GM12878 (cell line): Measurements from ENCODE around the gene C4orf51. TPM values are rescaled to one million over a fixed set of nuclear protein-coding genes. Genes with fewer than 3 reads are reported as not detected.

Source experiments
- ATAC-seq: fragments of 200-7000 bp; cut with Tn5 transposase; 3 replicates; pipeline ENCODE4 v1.9.1; 2020; ENCODE audit warnings: mild to moderate bottlenecking, moderate library complexity
- BruUV-seq: library from RNA; stranded (reverse); fragments of 400-500 nt; replicated peaks from 2 replicates; lab custom pipeline; 2021; lab: Mats Ljungman, UMichigan
- CTCF ChIA-PET: fragments of 300-600 bp; sonication (Branson Sonifier 250); formaldehyde crosslinking; extraction: SDS; loops from one replicate; lab custom pipeline; 2021; ENCODE audit warnings: inconsistent platforms; lab: Yijun Ruan, JAX
- POLR2A ChIA-PET: fragments of 350-600 bp; formaldehyde crosslinking; extraction: SDS; loops from one replicate; lab custom pipeline; 2021; ENCODE audit warnings: inconsistent platforms; lab: Charles Lee
- RAD21 ChIA-PET: fragments of 300-600 bp; sonication (Branson Sonifier 250); formaldehyde crosslinking; loops from one replicate; lab custom pipeline; 2023; ENCODE audit warnings: antibody characterized with exemption; ENCODE audit not compliant: unreplicated experiment; lab: Charles Lee
- SMC1A ChIA-PET: fragments of 300-600 bp; sonication (Branson Sonifier 250); formaldehyde crosslinking; loops from one replicate; lab custom pipeline; 2023; ENCODE audit not compliant: unreplicated experiment, uncharacterized antibody; lab: Charles Lee
- DNase-seq: peaks from one replicate; pipeline ENCODE4 v3.0.0-alpha.2; 2011; ENCODE audit warnings: low read depth, low spot score
- FAIRE-seq: peaks from 3 replicates; lab custom pipeline; 2011; peaks lifted over from hg19 to GRCh38; lab: Jason Lieb, UNC
- H2AFZ ChIP-seq: 2 replicates; pipeline ENCODE4 v1.6.0; 2011; ENCODE audit warnings: low read depth, low read length, control low read depth; ENCODE audit not compliant: control insufficient read depth
- H3K27ac ChIP-seq: 2 replicates; pipeline ENCODE4 v1.5.1; 2011; ENCODE audit warnings: control low read depth; ENCODE audit not compliant: control insufficient read depth, insufficient read depth
- H3K27me3 ChIP-seq, 2 experiments: replicated peaks in 1 of 2; 2 replicates each; pipeline versions ENCODE4 v1.6.0 to v1.6.1; 2011; ENCODE audit warnings: low read length in 1 of 2; ENCODE audit not compliant: control insufficient read depth in 2 of 2, insufficient read depth in 2 of 2
- H3K36me3 ChIP-seq, 2 experiments: 2 replicates each; pipeline ENCODE4 v1.5.1; 2011; ENCODE audit warnings: low read length in 1 of 2; ENCODE audit not compliant: control insufficient read depth in 2 of 2, insufficient read depth in 2 of 2
- H3K4me1 ChIP-seq: 2 replicates; pipeline ENCODE4 v1.6.1; 2011; ENCODE audit warnings: mild to moderate bottlenecking, low read length, moderate library complexity, mixed read lengths; ENCODE audit not compliant: control insufficient read depth, insufficient read depth
- H3K4me2 ChIP-seq: 2 replicates; pipeline ENCODE4 v1.6.0; 2011; ENCODE audit warnings: control low read depth; ENCODE audit not compliant: control insufficient read depth, insufficient read depth
- H3K4me3 ChIP-seq: fragments of 200-600 bp; sonication (generic); 2 replicates; pipeline ENCODE4 v1.5.1; 2016
- H3K79me2 ChIP-seq: 2 replicates; pipeline ENCODE4 v1.6.0; 2011; ENCODE audit warnings: low read length; ENCODE audit not compliant: control insufficient read depth, insufficient read depth
- H3K9ac ChIP-seq: 2 replicates; pipeline ENCODE4 v1.8.0; 2011; ENCODE audit warnings: low read length, control low read depth, mixed read lengths; ENCODE audit not compliant: control insufficient read depth, insufficient read depth
- H3K9me3 ChIP-seq: replicated peaks from 3 replicates; pipeline ENCODE4 v1.5.1; 2011; ENCODE audit warnings: mild to moderate bottlenecking, low read length; ENCODE audit not compliant: control insufficient read depth, insufficient read depth
- H4K20me1 ChIP-seq: 2 replicates; pipeline ENCODE4 v1.6.0; 2011; ENCODE audit not compliant: control insufficient read depth, insufficient read depth
- BRCA1 ChIP-seq: IDR thresholded peaks from 2 replicates; pipeline ENCODE4 v1.6.1; 2011; ENCODE audit warnings: low read depth, low read length, improper control_type of control experiment
- CEBPB ChIP-seq, 2 experiments: fragments of 150-350 bp in 1 of 2; IDR thresholded peaks; 2 replicates each; pipeline ENCODE4 v1.6.1; 2012 to 2014; ENCODE audit warnings: low read depth in 2 of 2, low read length in 2 of 2, borderline replicate concordance in 1 of 2, inconsistent platforms in 1 of 2
- NFYA ChIP-seq: IDR thresholded peaks from 2 replicates; pipeline ENCODE4 v1.6.1; 2011; ENCODE audit warnings: low read depth, mild to moderate bottlenecking, low read length, improper control_type of control experiment, borderline replicate concordance
- NRF1 ChIP-seq: conservative IDR thresholded peaks from 2 replicates; pipeline ENCODE4 v1.6.1; 2011; ENCODE audit warnings: mild to moderate bottlenecking, low read depth, low read length, improper control_type of control experiment
- RUNX3 ChIP-seq: IDR thresholded peaks from 2 replicates; pipeline ENCODE4 v1.6.1; 2012; ENCODE audit warnings: low read length, inconsistent platforms
- SMC3 ChIP-seq: IDR thresholded peaks from 2 replicates; pipeline ENCODE4 v1.6.1; 2011; ENCODE audit warnings: low read length, improper control_type of control experiment, borderline replicate concordance
- WGBS: methylation state at CpG from one replicate; pipeline ENCODE4 v1.1.6; 2016; ENCODE audit warnings: low lambda C conversion rate; ENCODE audit not compliant: insufficient replicate concordance, insufficient coverage; ENCODE audit errors: missing lambda C conversion rate; 5-methylcytosine and 5-hydroxymethylcytosine counted together
- in situ Hi-C: fragments of 300-500 bp; cut with MboI; formaldehyde crosslinking; loops from 9 replicates; pipeline ENCODE4 v1.14.3; 2018; ENCODE audit warnings: mixed read lengths
- intact Hi-C: fragments of 100-400 bp; cut with micrococcal nuclease; formaldehyde crosslinking; loops from one replicate; pipeline ENCODE4 v1.14.2; 2022; ENCODE audit not compliant: unreplicated experiment
- polyA plus RNA-seq, 11 experiments: library from polyadenylated mRNA; depleted of rRNA in 4 of 11; unstranded in 6 of 11; stranded (reverse) in 5 of 11; fragments of >200 nt; fragmentation: Nextera tagmentation in 4 of 11; fragmentation: Illumina TruSeq in 1 of 11; extraction: Ambion mirVana in 4 of 11; extraction: Trizol in 1 of 11; gene quantifications; 1 replicate in 1 of 11; 2 replicates in 10 of 11; pipeline versions ENCODE4 v1.2.1 to v1.2.3, GENCODE V29; 2011 to 2016; ENCODE audit warnings: inconsistent platforms in 2 of 11, missing spikeins in 2 of 11, low read depth in 1 of 11
- total RNA-seq, 4 experiments: library from RNA; depleted of rRNA in 3 of 4; stranded (reverse); fragments of >200 nt in 3 of 4; fragmentation: Illumina TruSeq in 1 of 4; extraction: Trizol in 1 of 4; gene quantifications; 2 replicates each; pipeline versions ENCODE4 v1.2.1 to v1.2.3, GENCODE V29; 2013 to 2021
- TF ChIP-seq, protein P1 (sequence below): fragments of 450-650 bp; IDR thresholded peaks from 2 replicates; pipeline ENCODE4 v1.6.1; 2017; ENCODE audit warnings: borderline replicate concordance

The C4orf51 gene
- total and polyA plus RNA-seq, 10 of the 15 experiments (the other 5 are each of a cell fraction or from before 2014, with no cell fraction given): not detected

DNA sequence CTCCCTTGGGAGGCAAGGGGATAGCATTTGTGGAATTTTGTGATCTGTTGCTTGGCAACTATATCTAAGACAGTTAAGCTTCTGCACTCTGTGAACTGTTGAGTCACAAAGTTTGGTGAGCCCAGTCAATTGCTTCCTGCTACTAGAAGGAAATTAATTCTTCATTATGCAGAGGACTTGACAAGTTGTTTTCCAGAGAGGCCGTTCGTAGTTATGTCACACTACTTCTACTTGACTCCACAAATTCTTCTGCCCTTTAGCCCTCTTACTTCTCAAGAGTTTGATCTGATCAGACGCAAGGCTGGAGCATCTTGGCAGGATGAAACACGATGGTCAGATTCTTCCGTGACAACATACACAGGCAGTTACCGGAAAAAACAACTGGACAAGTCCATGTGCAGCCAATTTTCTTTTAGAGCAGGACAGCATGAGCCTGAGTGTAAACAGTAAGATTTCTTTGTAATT lies at the start of gene C4orf51 (continued):
- TF ChIP-seq, protein P1, sequence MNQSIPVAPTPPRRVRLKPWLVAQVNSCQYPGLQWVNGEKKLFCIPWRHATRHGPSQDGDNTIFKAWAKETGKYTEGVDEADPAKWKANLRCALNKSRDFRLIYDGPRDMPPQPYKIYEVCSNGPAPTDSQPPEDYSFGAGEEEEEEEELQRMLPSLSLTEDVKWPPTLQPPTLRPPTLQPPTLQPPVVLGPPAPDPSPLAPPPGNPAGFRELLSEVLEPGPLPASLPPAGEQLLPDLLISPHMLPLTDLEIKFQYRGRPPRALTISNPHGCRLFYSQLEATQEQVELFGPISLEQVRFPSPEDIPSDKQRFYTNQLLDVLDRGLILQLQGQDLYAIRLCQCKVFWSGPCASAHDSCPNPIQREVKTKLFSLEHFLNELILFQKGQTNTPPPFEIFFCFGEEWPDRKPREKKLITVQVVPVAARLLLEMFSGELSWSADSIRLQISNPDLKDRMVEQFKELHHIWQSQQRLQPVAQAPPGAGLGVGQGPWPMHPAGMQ: no peak
- TF ChIP-seq NRF1 (no peak), BRCA1 (no peak)

GRCh38 chr4:145635117-145635516 lies 44.8 kb upstream of the C4orf51 start:
- in situ Hi-C loops (no loop called here), intact Hi-C loops (no loop called here)
- ChIA-PET RAD21 (interaction anchor here (1.0 kb wide), 1 partner anchor 11 kb away, joined by 6 read pairs; no protein-coding TSS in a partner anchor), POLR2A (interaction anchor here (1.9 kb wide), 1 partner anchor 12 kb away, joined by 9 read pairs; no protein-coding TSS in a partner anchor), CTCF (interaction anchor here (1.3 to 2.4 kb wide), 4 partner anchors 14 to 75 kb away, joined by 3 to 12 read pairs (median 5); partner anchors contain the start of gene MMAA), SMC1A (interaction anchor here (0.6 to 2.2 kb wide), 3 partner anchors 9 to 548 kb away, joined by 3 to 8 read pairs (median 7); no protein-coding TSS in a partner anchor)
- no peak overlapping the region for H3K4me2 ChIP-seq
- DNase-seq: no peak
- no peak overlapping the region for H3K4me3 ChIP-seq
- H4K20me1 ChIP-seq: no peaks in the 10 kb centered on the region
- no peak overlapping the region for H2AFZ ChIP-seq
- H3K4me1 ChIP-seq: peaks cover 6% of the 10 kb centered on the region
- 38% methylated on average over 1 of the region's 1 CpG for WGBS
- peak; percentile 47 for FAIRE-seq
- H3K27me3 ChIP-seq: no peaks in the 10 kb centered on the region
- BruUV-seq: no TSS peak
- ATAC-seq: peak; percentile 25
- H3K9me3 ChIP-seq: no peaks in the 10 kb centered on the region
- H3K79me2 ChIP-seq: no peaks in the 10 kb centered on the region
- no peak overlapping the region for H3K27ac ChIP-seq
- no peak for TF ChIP-seq CEBPB (IDR thresholded peaks at IDR 0.05; ENCODE audit: borderline replicate concordance in 1 of 2, low read depth in 2 of 2, low read length in 2 of 2)
- TF ChIP-seq NFYA: no peak
- TF ChIP-seq RUNX3: no peak
- TF ChIP-seq SMC3: no peak
- H3K9ac ChIP-seq: no peak overlapping the region
- H3K36me3 ChIP-seq: no peaks in the 10 kb centered on the region
